PC-9 (cell line): ENCODE measurements around the gene DMBT1. TPM values are rescaled to one million over a fixed set of nuclear protein-coding genes. Genes with fewer than 3 reads are reported as not detected.

Experiments used
- BruUV-seq: library from RNA; stranded (reverse); fragments of 400-500 nt; replicated peaks from 2 replicates; lab custom pipeline; 2021; lab: Mats Ljungman, UMichigan
- CTCF ChIA-PET: fragments of 300-600 bp; sonication (Branson Sonifier 250); formaldehyde crosslinking; loops from one replicate; lab custom pipeline; 2022; ENCODE audit warnings: antibody characterized with exemption; lab: Charles Lee
- POLR2A ChIA-PET: fragments of 300-600 bp; sonication (Branson Sonifier 250); formaldehyde crosslinking; loops from one replicate; lab custom pipeline; 2022; ENCODE audit warnings: antibody characterized with exemption; ENCODE audit not compliant: unreplicated experiment; lab: Charles Lee
- DNase-seq, 2 experiments: peaks; one replicate each; pipeline versions ENCODE4 v3.0.0 to v3.0.0-alpha.2; 2015 to 2022; ENCODE audit warnings: mixed read lengths in 1 of 2
- H2AFZ ChIP-seq: fragments of 200-600 bp; sonication (generic); 2 replicates; pipeline ENCODE4 v1.8.1; 2017; ENCODE audit warnings: antibody characterized with exemption
- H3F3A ChIP-seq: fragments of 200-600 bp; sonication (generic); 2 replicates; pipeline ENCODE4 v1.8.1; 2017; ENCODE audit warnings: antibody characterized with exemption, mild to moderate bottlenecking, low read depth; ENCODE audit not compliant: insufficient read depth
- H3K27ac ChIP-seq: fragments of 200-600 bp; sonication (generic); 2 replicates; pipeline ENCODE4 v1.6.1; 2016; ENCODE audit warnings: mixed run types
- H3K27me3 ChIP-seq: fragments of 200-600 bp; sonication (generic); 2 replicates; pipeline ENCODE4 v1.6.1; 2016; ENCODE audit warnings: low read depth, mixed run types; ENCODE audit not compliant: insufficient read depth
- H3K36me3 ChIP-seq: fragments of 200-600 bp; sonication (generic); 2 replicates; pipeline ENCODE4 v1.6.1; 2016; ENCODE audit warnings: low read depth, mixed run types
- H3K4me1 ChIP-seq: fragments of 200-600 bp; sonication (generic); replicated peaks from 2 replicates; pipeline ENCODE4 v1.6.1; 2016; ENCODE audit warnings: mixed run types; ENCODE audit not compliant: insufficient read depth
- H3K4me2 ChIP-seq: fragments of 200-600 bp; sonication (generic); 2 replicates; pipeline ENCODE4 v1.6.1; 2017; ENCODE audit warnings: mixed run types
- H3K4me3 ChIP-seq: fragments of 200-600 bp; sonication (generic); 2 replicates; pipeline ENCODE4 v1.6.1; 2016; ENCODE audit warnings: mixed run types
- H3K79me2 ChIP-seq: fragments of 200-600 bp; sonication (generic); 2 replicates; pipeline ENCODE4 v1.6.1; 2017; ENCODE audit warnings: low read depth, mixed run types
- H3K9me2 ChIP-seq: fragments of 200-600 bp; sonication (generic); 2 replicates; pipeline ENCODE4 v1.8.1; 2017; ENCODE audit warnings: mild to moderate bottlenecking; ENCODE audit not compliant: insufficient read depth
- H3K9me3 ChIP-seq: fragments of 200-600 bp; sonication (generic); 2 replicates; pipeline ENCODE4 v1.8.1; 2016; ENCODE audit warnings: low read depth; ENCODE audit not compliant: insufficient read depth
- H4K20me1 ChIP-seq: fragments of 200-600 bp; sonication (generic); 2 replicates; pipeline ENCODE4 v1.8.1; 2017; ENCODE audit not compliant: insufficient read depth
- EZH2 ChIP-seq: fragments of 200-600 bp; sonication (generic); IDR thresholded peaks from 2 replicates; pipeline ENCODE4 v1.8.0; 2017; ENCODE audit warnings: antibody characterized with exemption, low read depth
- intact Hi-C: fragments of 100-400 bp; cut with micrococcal nuclease; formaldehyde crosslinking; loops from one replicate; pipeline ENCODE4 v1.10.0; 2022; ENCODE audit not compliant: unreplicated experiment
- total RNA-seq: library from RNA; stranded (reverse); gene quantifications from 2 replicates; pipeline ENCODE4 v1.2.3, GENCODE V29; 2021
- TF ChIP-seq, protein P1 (sequence below): fragments of 200-600 bp; sonication (generic); conservative IDR thresholded peaks from 2 replicates; pipeline ENCODE4 v1.6.1; 2017; ENCODE audit warnings: mixed run types, antibody characterized with exemption, mild to moderate bottlenecking, moderate library complexity

DMBT1 gene
- total RNA-seq, 1 experiment from 2014 or later: 0.98 TPM

DNA sequence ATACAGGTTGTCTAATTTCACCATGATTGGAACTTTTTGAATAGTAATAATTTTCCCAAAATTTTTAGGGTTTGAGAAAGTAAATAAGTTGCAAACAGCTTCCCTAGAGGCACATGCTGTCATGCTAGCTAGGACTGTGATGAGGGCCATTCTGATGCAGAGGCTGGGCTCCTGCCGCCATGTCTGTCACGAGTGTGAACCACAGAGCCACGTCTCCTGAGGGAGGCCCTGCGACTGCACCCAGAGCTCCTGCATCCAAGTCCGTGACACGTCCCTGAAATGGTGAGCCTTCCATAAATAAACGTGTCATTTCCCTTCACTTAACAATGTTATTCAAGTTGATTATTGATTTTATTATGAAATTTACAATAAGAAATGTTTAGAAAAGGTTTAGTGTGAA is 99.1 kb downstream of the DMBT1 start:
- H2AFZ ChIP-seq: no peak overlapping the region
- no peaks in the 10 kb centered on the region for H3K79me2 ChIP-seq
- H3K36me3 ChIP-seq: no peaks in the 10 kb centered on the region
- CTCF ChIA-PET: no interaction called here
- POLR2A ChIA-PET: no interaction called here
- no peak overlapping the region for H3K4me3 ChIP-seq
- H3K4me1 ChIP-seq: no peaks in the 10 kb centered on the region
- TF ChIP-seq, protein P1, sequence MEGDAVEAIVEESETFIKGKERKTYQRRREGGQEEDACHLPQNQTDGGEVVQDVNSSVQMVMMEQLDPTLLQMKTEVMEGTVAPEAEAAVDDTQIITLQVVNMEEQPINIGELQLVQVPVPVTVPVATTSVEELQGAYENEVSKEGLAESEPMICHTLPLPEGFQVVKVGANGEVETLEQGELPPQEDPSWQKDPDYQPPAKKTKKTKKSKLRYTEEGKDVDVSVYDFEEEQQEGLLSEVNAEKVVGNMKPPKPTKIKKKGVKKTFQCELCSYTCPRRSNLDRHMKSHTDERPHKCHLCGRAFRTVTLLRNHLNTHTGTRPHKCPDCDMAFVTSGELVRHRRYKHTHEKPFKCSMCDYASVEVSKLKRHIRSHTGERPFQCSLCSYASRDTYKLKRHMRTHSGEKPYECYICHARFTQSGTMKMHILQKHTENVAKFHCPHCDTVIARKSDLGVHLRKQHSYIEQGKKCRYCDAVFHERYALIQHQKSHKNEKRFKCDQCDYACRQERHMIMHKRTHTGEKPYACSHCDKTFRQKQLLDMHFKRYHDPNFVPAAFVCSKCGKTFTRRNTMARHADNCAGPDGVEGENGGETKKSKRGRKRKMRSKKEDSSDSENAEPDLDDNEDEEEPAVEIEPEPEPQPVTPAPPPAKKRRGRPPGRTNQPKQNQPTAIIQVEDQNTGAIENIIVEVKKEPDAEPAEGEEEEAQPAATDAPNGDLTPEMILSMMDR: no peak
- no peak for TF ChIP-seq EZH2
- no peaks in the 10 kb centered on the region for H3K9me2 ChIP-seq
- no peak overlapping the region for H3K4me2 ChIP-seq
- H3K27me3 ChIP-seq: peaks cover 82% of the 10 kb centered on the region
- no peaks in the 10 kb centered on the region for H3F3A ChIP-seq
- H3K9me3 ChIP-seq: no peaks in the 10 kb centered on the region
- H3K27ac ChIP-seq: no peak overlapping the region
- no peaks in the 10 kb centered on the region for H4K20me1 ChIP-seq
- intact Hi-C loops: no loop called here
- no TSS peak for BruUV-seq
- no peak for DNase-seq

DNA sequence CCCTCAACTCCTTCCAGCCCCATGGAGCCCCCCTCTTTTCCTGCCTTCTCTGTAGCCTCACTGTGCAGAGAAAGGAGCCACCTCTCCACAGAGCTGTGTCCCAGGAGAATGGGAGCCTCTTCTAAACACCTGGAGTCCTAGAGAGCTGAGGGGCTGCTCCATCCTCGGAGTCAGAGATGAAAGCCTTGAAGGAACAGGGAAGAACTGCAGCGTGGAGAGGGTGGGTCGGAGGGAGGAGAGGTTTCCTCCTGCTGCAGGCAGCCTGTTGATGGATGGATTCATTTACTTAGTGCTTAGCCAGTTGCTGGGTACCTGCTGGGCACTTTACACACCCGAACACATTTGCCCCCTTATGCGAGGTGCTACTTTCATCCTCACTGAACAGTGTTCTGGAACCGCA is 100.1 kb downstream of the DMBT1 start:
- TF ChIP-seq EZH2: no peak
- TF ChIP-seq, protein P1: no peak
- Histone ChIP-seq H3K9me3 (no peaks in the 10 kb centered on the region), H3K79me2 (no peaks in the 10 kb centered on the region), H3K9me2 (no peaks in the 10 kb centered on the region), H2AFZ (no peak overlapping the region), H4K20me1 (no peaks in the 10 kb centered on the region), H3K36me3 (no peaks in the 10 kb centered on the region), H3K4me1 (no peaks in the 10 kb centered on the region), H3K27ac (no peak overlapping the region), H3K27me3 (peaks cover 86% of the 10 kb centered on the region), H3F3A (no peaks in the 10 kb centered on the region), H3K4me2 (no peak overlapping the region), H3K4me3 (no peak overlapping the region)
- no TSS peak for BruUV-seq
- DNase-seq: no peak
- POLR2A ChIA-PET: no interaction called here
- CTCF ChIA-PET: no interaction called here
- intact Hi-C loops: no loop called here

DNA sequence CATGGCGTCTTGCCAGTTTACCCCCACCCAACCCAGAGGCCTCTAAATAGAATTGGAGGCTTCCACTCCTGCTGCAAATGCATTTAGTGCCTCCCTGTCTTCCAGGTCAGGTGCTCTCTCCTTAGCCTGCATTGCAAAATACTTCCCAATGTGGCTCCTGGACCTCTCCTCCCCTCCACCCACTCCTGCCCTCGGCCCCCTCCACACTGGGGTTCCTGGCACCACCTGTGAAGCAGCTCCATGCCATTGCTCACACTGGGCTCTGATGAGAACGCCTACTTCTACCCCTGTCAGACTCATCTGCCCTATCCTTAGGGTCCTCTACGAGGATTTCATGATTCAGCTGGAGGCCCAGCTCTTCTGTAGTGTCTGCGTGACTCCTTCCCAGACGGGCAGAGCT is 101.7 kb downstream of the DMBT1 start:
- BruUV-seq: no TSS peak
- Histone ChIP-seq H4K20me1 (no peaks in the 10 kb centered on the region), H3K9me3 (no peaks in the 10 kb centered on the region), H3K36me3 (no peaks in the 10 kb centered on the region), H3K4me3 (no peak overlapping the region), H3K9me2 (no peaks in the 10 kb centered on the region), H3K4me2 (no peak overlapping the region), H3K4me1 (no peaks in the 10 kb centered on the region), H2AFZ (no peak overlapping the region), H3K27me3 (peaks cover 86% of the 10 kb centered on the region), H3K27ac (no peak overlapping the region), H3K79me2 (no peaks in the 10 kb centered on the region), H3F3A (no peaks in the 10 kb centered on the region)
- DNase-seq: no peak
- ChIA-PET CTCF (no interaction called here), POLR2A (no interaction called here)
- TF ChIP-seq, protein P1: no peak
- TF ChIP-seq EZH2: no peak
- intact Hi-C loops: no loop called here
